CD4-positive, alpha-beta T cell treated with Interleukin-12 subunit alpha and Interleukin-12 subunit beta, for 1 hour (primary cell): ENCODE results near the gene CHCHD2.
"Not testable (repeated sequence)": the region's sequence is repeated elsewhere in the genome, so short reads cannot be mapped to it uniquely, and the experiment has no call there.

ENCODE experiments used
- DNase-seq: peaks from one replicate; pipeline ENCODE4 v3.0.0-alpha.2; 2020

The CHCHD2 gene

GRCh38 chr7:56081626-56082340 lies 24.5 kb downstream of the CHCHD2 start:
- no peak for DNase-seq

GRCh38 chr7:56080726-56081435 lies 25.4 kb downstream of the CHCHD2 start:
- not testable (repeated sequence) for DNase-seq

- DNase-seq: no peak
These were observed 26.7 kb downstream of the CHCHD2 start for GRCh38 chr7:56079450-56080185.

DNA sequence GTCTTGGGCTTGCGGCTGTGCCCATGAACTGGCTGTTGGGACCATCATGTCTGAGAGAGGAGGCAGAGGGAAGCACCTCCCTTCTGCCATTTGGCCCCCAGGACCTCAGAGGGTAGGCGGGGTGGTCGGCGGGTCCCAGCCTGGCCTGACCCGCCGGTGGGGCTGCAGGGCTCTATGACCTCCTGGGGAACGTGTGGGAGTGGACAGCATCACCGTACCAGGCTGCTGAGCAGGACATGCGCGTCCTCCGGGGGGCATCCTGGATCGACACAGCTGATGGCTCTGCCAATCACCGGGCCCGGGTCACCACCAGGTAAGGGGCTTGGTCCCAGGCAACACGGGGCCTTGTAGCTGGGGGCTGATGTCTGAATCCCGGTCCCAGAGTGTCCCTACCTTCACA lies 28.1 kb downstream of the CHCHD2 start:
- no peak for DNase-seq

GRCh38 chr7:56077681-56078080 lies 28.6 kb downstream of the CHCHD2 start:
- DNase-seq: no peak

- DNase-seq: peak; percentile 74
These were observed 31.9 kb downstream of the CHCHD2 start for GRCh38 chr7:56074371-56074791.

DNA sequence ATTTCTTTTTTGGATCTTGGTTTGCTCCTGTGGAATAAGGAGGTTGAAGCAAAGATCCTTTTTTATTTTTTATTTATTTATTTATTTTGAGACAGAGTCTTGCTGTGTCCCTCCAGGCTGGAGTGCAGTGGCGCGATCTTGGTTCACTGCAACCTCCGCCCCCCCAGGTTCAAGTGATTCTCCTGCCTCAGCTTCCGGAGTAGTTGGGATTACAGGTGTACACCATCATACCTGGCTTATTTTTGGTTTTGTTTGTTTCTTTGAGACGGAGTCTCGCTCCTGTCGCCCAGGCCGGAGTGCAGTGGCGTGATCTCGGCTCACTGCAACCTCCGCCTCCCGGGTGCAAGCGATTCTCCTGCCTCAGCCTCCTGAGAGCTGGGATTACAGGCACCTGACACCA lies 39.9 kb downstream of the CHCHD2 start:
- not testable (repeated sequence) for DNase-seq

- DNase-seq: peak; percentile 90
These were observed 42.2 kb downstream of the CHCHD2 start, which contains the start of gene SUMF2 for GRCh38 chr7:56063882-56064625. Gene SUMF2, plus strand, starts transcription at chr7:56064286. Its CDS starts 26 bp downstream, at chr7:56064312.

DNA sequence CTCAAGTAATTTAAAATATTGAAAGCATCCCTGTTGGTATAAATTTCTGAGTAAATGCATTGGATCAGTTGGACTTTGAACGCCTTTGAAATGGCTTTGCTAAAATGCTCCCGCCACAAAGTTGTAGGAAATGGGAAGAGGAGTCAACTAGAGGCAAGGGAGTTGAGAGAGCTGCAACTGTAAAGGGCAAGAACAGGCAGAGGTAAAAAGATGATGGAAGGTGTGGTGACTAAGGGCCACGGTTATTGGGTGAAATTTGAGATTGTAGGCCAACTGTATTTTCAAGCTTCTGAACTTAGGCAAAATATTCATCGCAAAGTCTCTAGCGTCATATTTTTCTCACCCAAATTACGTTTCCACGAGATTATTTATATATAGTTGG lies 42.8 kb downstream of the CHCHD2 start:
- DNase-seq: no peak

DNA sequence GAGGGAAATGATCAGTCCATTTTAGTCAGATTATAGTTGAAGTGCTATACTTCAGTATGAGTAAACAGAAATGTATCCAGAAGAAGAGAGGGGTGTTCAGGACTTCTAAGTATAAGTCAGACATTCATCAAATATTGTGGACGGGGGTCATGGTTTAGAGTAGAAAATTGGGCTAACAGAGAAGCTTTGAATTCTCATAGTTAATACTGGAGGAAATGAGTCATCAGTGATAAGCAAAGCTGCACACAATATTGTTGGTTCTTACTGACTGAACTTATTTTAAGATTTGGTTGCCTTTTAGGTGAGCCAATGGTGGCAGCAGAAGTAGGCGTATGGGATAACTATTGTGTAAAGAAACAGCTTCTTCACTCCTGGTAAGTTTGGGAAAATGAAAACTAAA lies 43.9 kb downstream of the CHCHD2 start:
- no peak for DNase-seq

DNA sequence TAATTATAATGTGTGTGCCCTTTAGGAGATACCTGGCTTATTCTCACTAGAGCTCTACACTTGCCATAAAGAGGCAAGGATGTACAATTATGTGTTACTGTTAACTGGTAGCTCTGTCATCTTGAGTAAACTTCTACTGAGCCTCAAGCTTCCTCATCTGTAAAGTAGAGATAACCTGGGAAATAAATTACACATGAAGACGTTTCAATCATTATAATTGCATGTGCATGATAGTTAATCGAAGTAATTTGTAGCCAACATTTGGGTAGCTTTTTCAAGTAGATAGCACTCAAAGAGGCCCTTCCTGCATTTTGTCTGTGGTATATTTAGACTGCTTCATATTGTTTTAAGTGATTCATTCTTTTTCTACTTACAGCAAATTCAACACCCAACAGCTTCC lies 52.3 kb downstream of the CHCHD2 start:
- no peak for DNase-seq

DNA sequence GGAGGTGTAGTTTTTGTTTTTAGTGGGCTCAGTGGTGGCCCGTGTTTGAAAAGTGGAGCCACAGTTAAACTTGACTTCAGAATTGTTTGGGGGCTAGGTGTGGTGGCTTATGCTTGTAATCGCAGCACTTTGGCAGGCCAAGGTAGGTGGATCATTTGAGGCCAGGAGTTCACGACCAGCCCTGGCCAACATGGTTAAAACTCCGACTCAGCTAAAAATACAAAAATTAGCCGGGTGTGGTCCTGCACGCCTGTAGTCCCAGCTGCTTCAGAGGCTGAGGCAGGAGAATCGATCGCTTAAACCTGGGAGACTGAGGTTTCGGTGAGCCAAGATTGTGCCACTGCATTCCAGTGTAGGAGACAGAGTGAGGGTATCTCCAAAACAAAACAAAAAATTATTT lies 52.9 kb downstream of the CHCHD2 start:
- DNase-seq: no peak
